ENCODE results near the gene CALN1.

- TF ChIP-seq, protein P1, sequence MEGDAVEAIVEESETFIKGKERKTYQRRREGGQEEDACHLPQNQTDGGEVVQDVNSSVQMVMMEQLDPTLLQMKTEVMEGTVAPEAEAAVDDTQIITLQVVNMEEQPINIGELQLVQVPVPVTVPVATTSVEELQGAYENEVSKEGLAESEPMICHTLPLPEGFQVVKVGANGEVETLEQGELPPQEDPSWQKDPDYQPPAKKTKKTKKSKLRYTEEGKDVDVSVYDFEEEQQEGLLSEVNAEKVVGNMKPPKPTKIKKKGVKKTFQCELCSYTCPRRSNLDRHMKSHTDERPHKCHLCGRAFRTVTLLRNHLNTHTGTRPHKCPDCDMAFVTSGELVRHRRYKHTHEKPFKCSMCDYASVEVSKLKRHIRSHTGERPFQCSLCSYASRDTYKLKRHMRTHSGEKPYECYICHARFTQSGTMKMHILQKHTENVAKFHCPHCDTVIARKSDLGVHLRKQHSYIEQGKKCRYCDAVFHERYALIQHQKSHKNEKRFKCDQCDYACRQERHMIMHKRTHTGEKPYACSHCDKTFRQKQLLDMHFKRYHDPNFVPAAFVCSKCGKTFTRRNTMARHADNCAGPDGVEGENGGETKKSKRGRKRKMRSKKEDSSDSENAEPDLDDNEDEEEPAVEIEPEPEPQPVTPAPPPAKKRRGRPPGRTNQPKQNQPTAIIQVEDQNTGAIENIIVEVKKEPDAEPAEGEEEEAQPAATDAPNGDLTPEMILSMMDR (IDR thresholded peaks at IDR 0.05; ENCODE audit: low read length): no peak
- TF ChIP-seq EZH2 (IDR thresholded peaks at IDR 0.05; ENCODE audit: borderline replicate concordance, low read length): no peak
Measured at GRCh38 chr7:71860572-71860971, 551.6 kb downstream of the CALN1 start.
